Sigmoid colon (tissue), 7 donors: ENCODE results near the gene FBL. TPM values are rescaled to one million over a fixed set of nuclear protein-coding genes. Genes with fewer than 3 reads are reported as not detected.

Source experiments
- DNase-seq: peaks from one replicate; pipeline ENCODE4 v3.0.0-alpha.2; 2019
- H3K27ac ChIP-seq, 4 donors: fragments of 200-600 bp; sonication (generic); one replicate each; pipeline ENCODE4 v1.5.1; 2016 to 2019; ENCODE audit warnings: mild to moderate bottlenecking in 1 of 4
- H3K27me3 ChIP-seq, 3 donors: fragments of 200-600 bp; sonication (generic); one replicate each; pipeline ENCODE4 v1.5.1; 2019; ENCODE audit warnings: mild to moderate bottlenecking in 1 of 3
- H3K36me3 ChIP-seq, 4 donors: fragments of 200-600 bp; sonication (generic); one replicate each; pipeline ENCODE4 v1.5.1; 2016 to 2019
- H3K4me1 ChIP-seq, 4 donors: fragments of 200-600 bp; sonication (generic); one replicate each; pipeline ENCODE4 v1.5.1; 2017 to 2019
- H3K4me3 ChIP-seq, 4 donors: fragments of 200-600 bp; sonication (generic); one replicate each; pipeline ENCODE4 v1.5.1; 2017 to 2019; ENCODE audit warnings: mild to moderate bottlenecking in 2 of 4, moderate library complexity in 1 of 4
- H3K9me3 ChIP-seq, 4 donors: fragments of 200-600 bp in 3 of 4; sonication (generic) in 3 of 4; one replicate each; pipeline versions ENCODE4 v1.5.1 to v1.6.1; 2013 to 2019
- EP300 ChIP-seq, 4 donors: sonication (generic); formaldehyde crosslinking; IDR thresholded peaks; one replicate each; pipeline ENCODE4 v1.6.1; 2017; ENCODE audit warnings: antibody characterized with exemption in 4 of 4
- POLR2A ChIP-seq, 2 donors: fragments of 450-650 bp; IDR thresholded peaks; one replicate each; pipeline ENCODE4 v1.6.1; 2016; ENCODE audit warnings: antibody characterized with exemption in 2 of 2, mild to moderate bottlenecking in 2 of 2, moderate library complexity in 2 of 2
- POLR2AphosphoS5 ChIP-seq, 4 donors: sonication (generic); formaldehyde crosslinking; IDR thresholded peaks; one replicate each; pipeline ENCODE4 v1.6.1; 2017; ENCODE audit warnings: antibody characterized with exemption in 4 of 4
- WGBS, 2 donors: extraction: QIAGEN DNeasy Blood & Tissue Kit; methylation state at CpG; one replicate each; pipeline ENCODE4 v1.1.7; 2013; 5-methylcytosine and 5-hydroxymethylcytosine counted together
- intact Hi-C: fragments of 100-400 bp; cut with DNase I; formaldehyde crosslinking; loops from one replicate; pipeline ENCODE4 v1.15.1; 2023
- polyA plus RNA-seq, 3 donors: library from polyadenylated mRNA; stranded (reverse); fragments of 200-250 nt; gene quantifications; one replicate each; pipeline ENCODE4 v1.2.3, GENCODE V29; 2013
- total RNA-seq, 4 donors: library from RNA; depleted of rRNA; stranded (reverse); fragments of >200 nt; gene quantifications; one replicate each; pipeline ENCODE4 v1.1.0, GENCODE V29; 2016
- TF ChIP-seq, protein P1 (sequence below), 4 experiments: fragments of 450-650 bp in 3 of 4; fragments of 200-600 bp in 1 of 4; IDR thresholded peaks; one replicate each; pipeline ENCODE4 v1.5.1; 2016 to 2019; ENCODE audit warnings: antibody characterized with exemption in 4 of 4, mild to moderate bottlenecking in 3 of 4, moderate library complexity in 2 of 4
- donor health status: healthy with polysubstance abuse.
- donor health status: Bipolar disorder and iron deficiency.
- donor health status: healthy.

Gene FBL
- total and polyA plus RNA-seq, 7 donors: 96.4 to 333 (median 121) TPM

DNA sequence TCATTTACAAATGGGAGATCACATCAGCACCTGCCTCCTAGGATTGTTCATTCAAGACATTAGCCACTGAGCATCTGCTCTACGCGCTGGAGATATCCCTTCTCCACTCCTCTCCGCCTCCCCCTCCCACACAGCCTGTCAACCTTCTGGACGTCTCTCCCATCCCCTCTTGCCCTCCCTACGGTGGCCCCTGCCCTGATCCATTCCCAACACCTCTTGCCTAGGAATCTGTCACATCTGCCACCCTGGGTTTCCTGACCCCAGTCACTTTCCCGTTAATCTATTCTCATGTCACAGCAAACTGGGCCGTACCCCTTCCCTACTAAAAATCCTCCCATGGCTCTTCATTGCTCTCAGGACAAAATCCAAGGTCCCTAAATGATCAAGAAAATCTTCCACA lies 22.5 kb downstream of the FBL start:
- Histone ChIP-seq H3K4me3 (peak overlapping the region; percentile 63 to 82 (median 72)), H3K9me3 (no peaks in the 10 kb centered on the region), H3K27ac (peak overlapping the region; percentile 75 to 84 (median 82)), H3K36me3 (peaks cover 9 to 35% (median 31%) of the 10 kb centered on the region in 4 donors), H3K27me3 (no peaks in the 10 kb centered on the region), H3K4me1 (peaks cover 0 to 15% (median 14%) of the 10 kb centered on the region in 4 donors)
- intact Hi-C loops: loop anchor here (2.0 kb wide), 1 partner anchor 23 kb away; the partner anchor contains the start of gene FBL
- no peak for DNase-seq
- no peak for TF ChIP-seq POLR2A (IDR thresholded peaks at IDR 0.05)
- no peak for TF ChIP-seq EP300 (IDR thresholded peaks at IDR 0.05)
- no peak for TF ChIP-seq POLR2AphosphoS5 (IDR thresholded peaks at IDR 0.05)
- TF ChIP-seq, protein P1, sequence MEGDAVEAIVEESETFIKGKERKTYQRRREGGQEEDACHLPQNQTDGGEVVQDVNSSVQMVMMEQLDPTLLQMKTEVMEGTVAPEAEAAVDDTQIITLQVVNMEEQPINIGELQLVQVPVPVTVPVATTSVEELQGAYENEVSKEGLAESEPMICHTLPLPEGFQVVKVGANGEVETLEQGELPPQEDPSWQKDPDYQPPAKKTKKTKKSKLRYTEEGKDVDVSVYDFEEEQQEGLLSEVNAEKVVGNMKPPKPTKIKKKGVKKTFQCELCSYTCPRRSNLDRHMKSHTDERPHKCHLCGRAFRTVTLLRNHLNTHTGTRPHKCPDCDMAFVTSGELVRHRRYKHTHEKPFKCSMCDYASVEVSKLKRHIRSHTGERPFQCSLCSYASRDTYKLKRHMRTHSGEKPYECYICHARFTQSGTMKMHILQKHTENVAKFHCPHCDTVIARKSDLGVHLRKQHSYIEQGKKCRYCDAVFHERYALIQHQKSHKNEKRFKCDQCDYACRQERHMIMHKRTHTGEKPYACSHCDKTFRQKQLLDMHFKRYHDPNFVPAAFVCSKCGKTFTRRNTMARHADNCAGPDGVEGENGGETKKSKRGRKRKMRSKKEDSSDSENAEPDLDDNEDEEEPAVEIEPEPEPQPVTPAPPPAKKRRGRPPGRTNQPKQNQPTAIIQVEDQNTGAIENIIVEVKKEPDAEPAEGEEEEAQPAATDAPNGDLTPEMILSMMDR (IDR thresholded peaks at IDR 0.05): no peak
- 32 to 34% methylated on average over 7 of the region's 7 CpGs for WGBS, 2 donors

GRCh38 chr19:39820696-39821095 lies 25.5 kb downstream of the FBL start:
- H3K4me1 ChIP-seq: peaks cover 0 to 15% (median 14%) of the 10 kb centered on the region in 4 donors
- 94 to 96% methylated on average over 6 of the region's 6 CpGs for WGBS, 2 donors
- no peaks in the 10 kb centered on the region for H3K9me3 ChIP-seq
- H3K27me3 ChIP-seq: no peaks in the 10 kb centered on the region
- intact Hi-C loops: no loop called here
- no peak overlapping the region for H3K27ac ChIP-seq
- TF ChIP-seq POLR2AphosphoS5 (IDR thresholded peaks at IDR 0.05) (no peak), EP300 (IDR thresholded peaks at IDR 0.05) (no peak), POLR2A (IDR thresholded peaks at IDR 0.05) (no peak)
- TF ChIP-seq, protein P1 (IDR thresholded peaks at IDR 0.05): no peak
- no peak for DNase-seq
- no peak overlapping the region for H3K4me3 ChIP-seq
- peaks cover 0 to 24% (median 3%) of the 10 kb centered on the region in 4 donors for H3K36me3 ChIP-seq

DNA sequence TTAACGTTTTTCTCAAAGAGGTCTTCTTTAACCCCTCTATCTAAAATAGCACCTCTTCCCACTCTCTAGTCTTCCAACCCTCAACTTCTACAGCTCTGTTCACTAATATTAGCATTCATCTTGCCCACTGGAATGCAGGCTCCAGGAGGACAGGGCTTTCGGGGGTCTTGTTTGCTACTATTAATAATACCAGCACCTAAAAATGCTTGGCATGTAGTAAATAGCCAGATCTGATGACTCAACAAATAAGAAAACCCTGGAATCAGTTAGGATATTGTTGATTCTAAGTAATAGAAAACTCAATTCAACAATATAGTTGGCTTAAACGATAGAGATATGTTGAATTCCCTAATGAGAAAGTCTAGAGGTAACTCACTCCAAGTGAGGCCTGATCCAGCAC lies 26.4 kb downstream of the FBL start:
- intact Hi-C loops: no loop called here
- Histone ChIP-seq H3K4me3 (no peak overlapping the region), H3K27me3 (no peaks in the 10 kb centered on the region), H3K27ac (no peak overlapping the region), H3K36me3 (peaks cover 0 to 19% (median 0%) of the 10 kb centered on the region in 4 donors), H3K9me3 (no peaks in the 10 kb centered on the region), H3K4me1 (peaks cover 0 to 10% (median 10%) of the 10 kb centered on the region in 4 donors)
- 91% methylated on average over 3 of the region's 3 CpGs for WGBS, 2 donors
- DNase-seq: no peak
- TF ChIP-seq POLR2A (IDR thresholded peaks at IDR 0.05) (no peak), POLR2AphosphoS5 (IDR thresholded peaks at IDR 0.05) (no peak), EP300 (IDR thresholded peaks at IDR 0.05) (no peak)
- TF ChIP-seq, protein P1 (IDR thresholded peaks at IDR 0.05): no peak

GRCh38 chr19:39818626-39819097 lies 27.5 kb downstream of the FBL start:
- H3K27me3 ChIP-seq: no peaks in the 10 kb centered on the region

More at GRCh38 chr19:39818626-39819097, 27.5 kb downstream of the FBL start:
- intact Hi-C loops: no loop called here
- TF ChIP-seq, protein P1 (IDR thresholded peaks at IDR 0.05): no peak
- no peak for TF ChIP-seq EP300 (IDR thresholded peaks at IDR 0.05)
- TF ChIP-seq POLR2A (IDR thresholded peaks at IDR 0.05): no peak
- TF ChIP-seq POLR2AphosphoS5 (IDR thresholded peaks at IDR 0.05): no peak
- 90 to 92% methylated on average over 4 of the region's 4 CpGs for WGBS, 2 donors
- Histone ChIP-seq H3K27ac (no peak overlapping the region), H3K9me3 (no peaks in the 10 kb centered on the region), H3K36me3 (peaks cover 0 to 19% (median 0%) of the 10 kb centered on the region in 4 donors), H3K4me3 (no peak overlapping the region), H3K4me1 (peaks cover 0 to 4% (median 3%) of the 10 kb centered on the region in 4 donors)
- DNase-seq: no peak
